B cell (primary cell): ENCODE results near the gene PTPRT. TPM values are rescaled to one million over a fixed set of nuclear protein-coding genes. Genes with fewer than 3 reads are reported as not detected.

Experiments used
- ATAC-seq: fragments of 200-7000 bp; cut with Tn5 transposase; one replicate; pipeline ENCODE4 v1.10.0; 2021; ENCODE audit warnings: low read depth, mild to moderate bottlenecking, moderate number of reproducible peaks, moderate library complexity
- CTCF ChIA-PET: fragments of 350-600 bp; sonication (Branson Sonifier 250); formaldehyde crosslinking; loops from one replicate; lab custom pipeline; 2021; ENCODE audit warnings: antibody characterized with exemption, inconsistent platforms; lab: Charles Lee
- POLR2A ChIA-PET: fragments of 350-600 bp; sonication (Branson Sonifier 250); formaldehyde crosslinking; loops from one replicate; lab custom pipeline; 2021; ENCODE audit warnings: antibody characterized with exemption; lab: Charles Lee
- DNase-seq: peaks from one replicate; pipeline ENCODE4 v3.0.0; 2013
- H2AFZ ChIP-seq: 2 replicates; pipeline ENCODE4 v1.6.1; 2012; ENCODE audit warnings: mild to moderate bottlenecking, low read depth, low read length; ENCODE audit not compliant: insufficient read depth, poor library complexity, severe bottlenecking
- H3K27ac ChIP-seq, 2 donors: 1 replicate in 1 of 2; 2 replicates in 1 of 2; pipeline ENCODE4 v1.5.1; 2012 to 2013; ENCODE audit warnings: low read length in 2 of 2, mild to moderate bottlenecking in 2 of 2, moderate library complexity in 1 of 2
- H3K27me3 ChIP-seq, 4 experiments: fragments of 200-600 bp in 1 of 4; sonication (generic) in 1 of 4; replicated peaks in 1 of 4; 1 replicate in 2 of 4; 2 replicates in 2 of 4; pipeline versions ENCODE4 v1.6.1 to v1.7.0; 2013 to 2016; ENCODE audit warnings: low read length in 3 of 4, mild to moderate bottlenecking in 2 of 4, mixed read lengths in 1 of 4, moderate library complexity in 1 of 4; ENCODE audit not compliant: insufficient read depth in 4 of 4, control insufficient read depth in 3 of 4; ENCODE audit errors: control extremely low read depth in 1 of 4
- H3K36me3 ChIP-seq, 2 experiments: replicated peaks in 1 of 2; 1 replicate in 1 of 2; 2 replicates in 1 of 2; pipeline versions ENCODE4 v1.6.1 to v1.7.1; 2013; ENCODE audit warnings: low read length in 1 of 2; ENCODE audit not compliant: insufficient read depth in 2 of 2, control insufficient read depth in 1 of 2; ENCODE audit errors: control extremely low read depth in 1 of 2, extremely low read depth in 1 of 2
- H3K4me1 ChIP-seq, 2 donors: fragments of 200-600 bp in 1 of 2; sonication (generic) in 1 of 2; 1 replicate in 1 of 2; 2 replicates in 1 of 2; pipeline versions ENCODE4 v1.5.1 to v1.6.1; 2013 to 2017; ENCODE audit warnings: low read length in 2 of 2; ENCODE audit not compliant: control insufficient read depth in 2 of 2, insufficient read depth in 2 of 2
- H3K4me2 ChIP-seq: replicated peaks from 2 replicates; pipeline ENCODE3; 2012; ENCODE audit warnings: mild to moderate bottlenecking, low read depth, low read length; ENCODE audit not compliant: poor library complexity, severe bottlenecking
- H3K4me3 ChIP-seq, 5 experiments: fragments of 200-600 bp in 1 of 5; sonication (generic) in 1 of 5; 1 replicate in 3 of 5; 2 replicates in 2 of 5; pipeline versions ENCODE4 v1.5.1 to v1.7.0; 2011 to 2016; ENCODE audit warnings: low read length in 4 of 5, mild to moderate bottlenecking in 4 of 5, low read depth in 2 of 5, control low read depth in 1 of 5, moderate library complexity in 1 of 5; ENCODE audit not compliant: insufficient read depth in 1 of 5; ENCODE audit errors: control extremely low read depth in 1 of 5, extremely low read depth in 1 of 5
- H3K79me2 ChIP-seq: fragments of 200-600 bp; sonication (generic); one replicate; pipeline ENCODE4 v1.6.0; 2016; ENCODE audit warnings: low read length; ENCODE audit not compliant: control insufficient read depth, insufficient read depth
- H3K9ac ChIP-seq: fragments of 200-600 bp; sonication (generic); 2 replicates; pipeline ENCODE4 v1.6.1; 2017; ENCODE audit warnings: mild to moderate bottlenecking, low read length, moderate library complexity
- H3K9me3 ChIP-seq, 3 donors: one replicate each; pipeline versions ENCODE4 v1.6.1 to v1.7.1; 2013; ENCODE audit warnings: low read length in 2 of 3; ENCODE audit not compliant: control insufficient read depth in 2 of 3, insufficient read depth in 1 of 3; ENCODE audit errors: control extremely low read depth in 1 of 3
- H4K20me1 ChIP-seq: 2 replicates; pipeline ENCODE4 v1.6.0; 2012; ENCODE audit warnings: mild to moderate bottlenecking, low read length; ENCODE audit not compliant: insufficient read depth, control insufficient read depth, poor library complexity, severe bottlenecking
- H3K27ac Mint-ChIP-seq: one replicate; pipeline ENCODE4 v1.8.0; 2021; ENCODE audit warnings: mixed read lengths
- H3K27me3 Mint-ChIP-seq: one replicate; pipeline ENCODE4 v1.8.0; 2021; ENCODE audit warnings: mixed read lengths
- H3K4me1 Mint-ChIP-seq: one replicate; pipeline ENCODE4 v1.8.0; 2021; ENCODE audit warnings: mixed read lengths
- H3K4me3 Mint-ChIP-seq: one replicate; pipeline ENCODE4 v1.8.0; 2021; ENCODE audit warnings: mixed read lengths
- H3K9me3 Mint-ChIP-seq: one replicate; pipeline ENCODE4 v1.8.0; 2022; ENCODE audit warnings: mixed read lengths; ENCODE audit not compliant: insufficient read depth
- CTCF ChIP-seq: fragments of 200-600 bp; IDR thresholded peaks from one replicate; pipeline ENCODE4 v1.8.0; 2022; ENCODE audit warnings: antibody characterized with exemption, mild to moderate bottlenecking
- EZH2 ChIP-seq: IDR thresholded peaks from 2 replicates; pipeline ENCODE4 v1.6.1; 2012; ENCODE audit warnings: borderline replicate concordance, low read depth, mild to moderate bottlenecking, moderate library complexity, low read length; ENCODE audit not compliant: insufficient read depth, poor library complexity, severe bottlenecking
- WGBS: methylation state at CpG from one replicate; pipeline ENCODE4 v1.1.5; 2013; ENCODE audit warnings: missing lambda C conversion rate; ENCODE audit not compliant: insufficient coverage; 5-methylcytosine and 5-hydroxymethylcytosine counted together
- intact Hi-C: fragments of 100-400 bp; cut with micrococcal nuclease; formaldehyde crosslinking; loops from one replicate; pipeline ENCODE4 v1.10.0; 2022
- polyA plus RNA-seq: library from polyadenylated mRNA; depleted of rRNA; stranded (reverse); fragments of >200 nt; gene quantifications from 2 replicates; pipeline ENCODE4 v1.2.3, GENCODE V29; 2012
- total RNA-seq, 2 donors: library from RNA; stranded (reverse); fragments of 120-200 nt in 1 of 2; gene quantifications; 1 replicate in 1 of 2; 2 replicates in 1 of 2; pipeline versions ENCODE4 v1.2.3 to v1.2.4, GENCODE V29; 2013 to 2022

PTPRT gene
- total and polyA plus RNA-seq, 2 donors (not counting 1 experiment from before 2014, with no cell fraction given) = not detected

- no peak for DNase-seq
- no peaks in the 10 kb centered on the region for H3K9me3 Mint-ChIP-seq
- H3K4me3 Mint-ChIP-seq = no peak overlapping the region
- TF ChIP-seq EZH2 (no peak), CTCF (no peak)
- no peaks in the 10 kb centered on the region for H3K27me3 Mint-ChIP-seq
- Histone ChIP-seq H4K20me1 (no peaks in the 10 kb centered on the region), H3K9ac (no peak overlapping the region), H3K36me3 (no peaks in the 10 kb centered on the region), H3K4me2 (no peak overlapping the region), H3K9me3 (no peaks in the 10 kb centered on the region), H3K27me3 (no peaks in the 10 kb centered on the region), H2AFZ (no peak overlapping the region), H3K79me2 (no peaks in the 10 kb centered on the region), H3K4me3 (no peak overlapping the region), H3K27ac (no peak overlapping the region), H3K4me1 (no peaks in the 10 kb centered on the region)
- no peaks in the 10 kb centered on the region for H3K4me1 Mint-ChIP-seq
- no peak for ATAC-seq
- POLR2A ChIA-PET = no interaction called here
- whole genome bisulfite sequencing = 97% methylated on average over 6 of the region's 6 CpGs
- CTCF ChIA-PET = no interaction called here
- H3K27ac Mint-ChIP-seq = no peak overlapping the region
- intact Hi-C loops = no loop called here
Measured at GRCh38 chr20:42376131-42376530, 813.6 kb downstream of the PTPRT start.

GRCh38 chr20:42373049-42373448 lies 816.7 kb downstream of the PTPRT start:
- WGBS = 96% methylated on average over 2 of the region's 2 CpGs

More at GRCh38 chr20:42373049-42373448, 816.7 kb downstream of the PTPRT start:
- H3K4me1 ChIP-seq = no peaks in the 10 kb centered on the region
- POLR2A ChIA-PET = no interaction called here
- CTCF ChIA-PET = no interaction called here
- H3K27ac ChIP-seq = no peak overlapping the region
- peaks cover 3% of the 10 kb centered on the region for H3K27me3 Mint-ChIP-seq
- intact Hi-C loops = no loop called here
- no peaks in the 10 kb centered on the region for H3K9me3 ChIP-seq
- H3K9me3 Mint-ChIP-seq = no peaks in the 10 kb centered on the region
- H3K79me2 ChIP-seq = no peaks in the 10 kb centered on the region
- H2AFZ ChIP-seq = no peak overlapping the region
- H3K27me3 ChIP-seq = no peaks in the 10 kb centered on the region
- H3K9ac ChIP-seq = no peak overlapping the region
- TF ChIP-seq CTCF = no peak
- no peak for TF ChIP-seq EZH2
- no peak overlapping the region for H3K27ac Mint-ChIP-seq
- no peaks in the 10 kb centered on the region for H4K20me1 ChIP-seq
- no peak for ATAC-seq
- no peak overlapping the region for H3K4me2 ChIP-seq
- no peak overlapping the region for H3K4me3 ChIP-seq
- H3K4me1 Mint-ChIP-seq = no peaks in the 10 kb centered on the region
- no peak overlapping the region for H3K4me3 Mint-ChIP-seq
- no peak for DNase-seq
- H3K36me3 ChIP-seq = no peaks in the 10 kb centered on the region
